Epithelial cell of proximal tubule (primary cell): ENCODE measurements around the gene EXOG. TPM values are rescaled to one million over a fixed set of nuclear protein-coding genes. Genes with fewer than 3 reads are reported as not detected.

ENCODE experiments used
- DNase-seq: peaks from one replicate; pipeline ENCODE4 v3.0.0-alpha.2; 2011; ENCODE audit warnings: low read depth
- H3K4me3 ChIP-seq: 2 replicates; pipeline ENCODE4 v1.5.1; 2011; ENCODE audit warnings: low read depth, mild to moderate bottlenecking, low read length
- CTCF ChIP-seq: conservative IDR thresholded peaks from 2 replicates; pipeline ENCODE4 v1.5.1; 2012; ENCODE audit warnings: low read depth, mild to moderate bottlenecking, low read length
- total RNA-seq: library from RNA; depleted of rRNA; stranded (reverse); fragments of >200 nt; gene quantifications from 2 replicates; pipeline ENCODE4 v1.2.3, GENCODE V29; 2015

Gene EXOG
- total RNA-seq, 1 donor from 2014 or later, result 1.8 TPM

DNA sequence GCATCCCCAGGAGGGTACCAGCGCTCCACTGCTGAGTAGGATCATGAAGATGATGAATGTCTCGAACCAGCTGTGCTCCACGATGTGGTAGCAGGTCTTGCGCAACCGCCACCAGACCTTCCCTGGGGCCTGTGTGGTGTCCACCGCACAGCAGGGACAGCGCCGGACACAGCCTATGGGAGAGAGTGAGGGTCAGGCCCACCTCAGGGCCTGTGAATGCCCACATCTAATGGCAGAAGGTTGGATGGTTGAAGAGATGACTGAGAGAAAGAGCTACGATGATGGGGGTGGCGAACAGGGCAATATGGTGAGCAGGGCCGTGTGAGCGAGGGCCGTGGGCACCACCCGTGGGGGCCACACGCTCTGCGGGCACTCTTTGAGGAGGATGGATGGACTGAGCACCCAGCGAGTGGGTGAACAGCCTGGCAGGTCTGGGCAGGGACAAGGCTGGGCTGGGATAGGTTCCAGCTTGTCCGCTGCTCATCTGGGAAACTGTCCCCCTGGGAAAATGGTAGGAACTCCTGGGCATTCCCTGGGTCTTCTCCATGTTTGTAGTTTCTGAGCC lies 79.2 kb downstream of the EXOG start:
- no peak overlapping the region for H3K4me3 ChIP-seq
- no peak for TF ChIP-seq CTCF
- DNase-seq, result no peak

Other genes starting within 250 kb of the EXOG start
- gene SLC22A13, start 230.5 kb upstream of the EXOG start, total RNA-seq, result not detected in 2 replicates
- not detected in 2 replicates for gene SLC22A14, start 214.0 kb upstream of the EXOG start, total RNA-seq
- gene XYLB, start 149.6 kb upstream of the EXOG start, total RNA-seq, result 2.5 and 7.8 TPM in 2 replicates
- gene ACVR2B, start 42.5 kb upstream of the EXOG start, total RNA-seq, result 4.4 and 8.0 TPM in 2 replicates
- 1.3 and 1.7 TPM in 2 replicates for gene SCN5A, start 153.3 kb downstream of the EXOG start, total RNA-seq